Measurements from ENCODE around the gene RDH5.

- TF ChIP-seq CTCF (IDR thresholded peaks at IDR 0.05 in 2 of 3, conservative IDR thresholded peaks at IDR 0.05 in 1 of 3; ENCODE audit: borderline replicate concordance in 1 of 3, insufficient read depth in 1 of 3, low read depth in 2 of 3, low read length in 2 of 3) = no peak
- no peak for TF ChIP-seq CEBPB (IDR thresholded peaks at IDR 0.05; ENCODE audit: low read depth)
- no peak for TF ChIP-seq POLR2AphosphoS5 (IDR thresholded peaks at IDR 0.05; ENCODE audit: low read depth, low read length)
- TF ChIP-seq EZH2 (IDR thresholded peaks at IDR 0.05) = no peak
- TF ChIP-seq POLR2A (IDR thresholded peaks at IDR 0.05; ENCODE audit: borderline replicate concordance, extremely low read depth, insufficient read depth, insufficient read length) = no peak
- TF ChIP-seq MAX (IDR thresholded peaks at IDR 0.05) = no peak
- TF ChIP-seq SP1 (IDR thresholded peaks at IDR 0.05; ENCODE audit: low read depth) = no peak
- no peak for TF ChIP-seq REST (IDR thresholded peaks at IDR 0.05; ENCODE audit: low read depth)
- no peak for TF ChIP-seq ELF1 (IDR thresholded peaks at IDR 0.05; ENCODE audit: borderline replicate concordance, low read depth)
- TF ChIP-seq TCF7L2 (IDR thresholded peaks at IDR 0.05; ENCODE audit: borderline replicate concordance, extremely low read depth, insufficient read depth, insufficient read length) = no peak
- TF ChIP-seq ZFX (IDR thresholded peaks at IDR 0.05) = no peak
- no peak for TF ChIP-seq ATF3 (IDR thresholded peaks at IDR 0.05)
- TF ChIP-seq RAD21 (IDR thresholded peaks at IDR 0.05; ENCODE audit: low read depth) = no peak
Measured at GRCh38 chr12:55671746-55672145, 48.4 kb upstream of the RDH5 start.
